Immature natural killer cell (primary cell): ENCODE results near the gene KLC3. TPM values are rescaled to one million over a fixed set of nuclear protein-coding genes. Genes with fewer than 3 reads are reported as not detected.
A peak's percentile ranks its signal among the peaks of the same experiment; 100 is the strongest.

Source experiments
- DNase-seq, 3 donors: peaks; one replicate each; pipeline ENCODE4 v3.0.0; 2022; ENCODE audit warnings: mixed read lengths in 1 of 3
- H3K27ac Mint-ChIP-seq, 6 donors: one replicate each; pipeline ENCODE4 v1.8.0; 2020; ENCODE audit warnings: mixed read lengths in 6 of 6, mild to moderate bottlenecking in 5 of 6, inconsistent platforms in 4 of 6, moderate library complexity in 3 of 6
- H3K27me3 Mint-ChIP-seq, 3 donors: one replicate each; pipeline ENCODE4 v1.8.0; 2020 to 2021; ENCODE audit warnings: low read depth in 3 of 3, mild to moderate bottlenecking in 3 of 3, mixed read lengths in 3 of 3, moderate library complexity in 3 of 3, inconsistent platforms in 1 of 3
- H3K36me3 Mint-ChIP-seq, 3 donors: one replicate each; pipeline ENCODE4 v1.8.0; 2020; ENCODE audit warnings: mixed read lengths in 3 of 3, inconsistent platforms in 2 of 3, mild to moderate bottlenecking in 2 of 3
- H3K4me1 Mint-ChIP-seq, 2 donors: one replicate each; pipeline ENCODE4 v1.8.0; 2020; ENCODE audit warnings: inconsistent platforms in 2 of 2, mild to moderate bottlenecking in 2 of 2, mixed read lengths in 2 of 2, moderate library complexity in 1 of 2
- H3K4me3 Mint-ChIP-seq, 5 donors: one replicate each; pipeline ENCODE4 v1.8.0; 2020; ENCODE audit warnings: mild to moderate bottlenecking in 5 of 5, mixed read lengths in 5 of 5, inconsistent platforms in 3 of 5, moderate library complexity in 3 of 5
- H3K9me3 Mint-ChIP-seq, 6 donors: one replicate each; pipeline ENCODE4 v1.8.0; 2020; ENCODE audit warnings: mild to moderate bottlenecking in 6 of 6, mixed read lengths in 6 of 6, inconsistent platforms in 4 of 6, moderate library complexity in 3 of 6
- polyA plus RNA-seq, 3 donors: library from polyadenylated mRNA; unstranded; fragments of 300-500 nt; fragmentation: Illumina TruSeq; gene quantifications; one replicate each; pipeline ENCODE4 v1.2.3, GENCODE V29; 2021

KLC3 gene
- polyA plus RNA-seq, 3 donors from 2014 or later = not detected

- H3K4me3 Mint-ChIP-seq = no peak overlapping the region
- H3K27ac Mint-ChIP-seq = peak overlapping the region in 1 of 6 donors; percentile 31
- no peaks in the 10 kb centered on the region for H3K9me3 Mint-ChIP-seq
- H3K27me3 Mint-ChIP-seq = no peaks in the 10 kb centered on the region
- peaks cover 0 to 2% of the 10 kb centered on the region in 2 donors for H3K4me1 Mint-ChIP-seq
- DNase-seq = no peak
- H3K36me3 Mint-ChIP-seq = peaks cover 6 to 32% (median 19%) of the 10 kb centered on the region in 3 donors
Measured at GRCh38 chr19:45356760-45357444, 16.4 kb downstream of the KLC3 start.

GRCh38 chr19:45357445-45357783, 16.9 kb downstream of the KLC3 start:
- Mint-ChIP-seq H3K27ac (peak overlapping the region in 1 of 6 donors; percentile 31), H3K27me3 (no peaks in the 10 kb centered on the region), H3K4me1 (peaks cover 0 to 2% of the 10 kb centered on the region in 2 donors), H3K4me3 (no peak overlapping the region), H3K36me3 (peaks cover 6 to 35% (median 22%) of the 10 kb centered on the region in 3 donors), H3K9me3 (no peaks in the 10 kb centered on the region)
- no peak for DNase-seq

GRCh38 chr19:45358213-45358792, 17.8 kb downstream of the KLC3 start:
- H3K36me3 Mint-ChIP-seq = peaks cover 6 to 33% (median 21%) of the 10 kb centered on the region in 3 donors
- no peak for DNase-seq
- peaks cover 0 to 2% of the 10 kb centered on the region in 2 donors for H3K4me1 Mint-ChIP-seq
- H3K9me3 Mint-ChIP-seq = no peaks in the 10 kb centered on the region
- H3K4me3 Mint-ChIP-seq = no peak overlapping the region
- no peaks in the 10 kb centered on the region for H3K27me3 Mint-ChIP-seq
- H3K27ac Mint-ChIP-seq = no peak overlapping the region

- Mint-ChIP-seq H3K36me3 (peaks cover 6 to 25% (median 17%) of the 10 kb centered on the region in 3 donors), H3K4me3 (no peak overlapping the region), H3K27ac (no peak overlapping the region), H3K4me1 (no peaks in the 10 kb centered on the region), H3K9me3 (no peaks in the 10 kb centered on the region), H3K27me3 (no peaks in the 10 kb centered on the region)
- DNase-seq = no peak
Measured at GRCh38 chr19:45361608-45362007, 21.1 kb downstream of the KLC3 start.

- DNase-seq = no peak
- Mint-ChIP-seq H3K9me3 (no peaks in the 10 kb centered on the region), H3K36me3 (peaks cover 6 to 25% (median 17%) of the 10 kb centered on the region in 3 donors), H3K27ac (no peak overlapping the region), H3K27me3 (no peaks in the 10 kb centered on the region), H3K4me3 (no peak overlapping the region), H3K4me1 (no peaks in the 10 kb centered on the region)
Measured at GRCh38 chr19:45362291-45362690, 21.7 kb downstream of the KLC3 start.

GRCh38 chr19:45363861-45364459, 23.4 kb downstream of the KLC3 start:
- Mint-ChIP-seq H3K4me1 (peaks cover 3 to 8% of the 10 kb centered on the region in 2 donors), H3K27ac (no peak overlapping the region), H3K9me3 (no peaks in the 10 kb centered on the region), H3K4me3 (no peak overlapping the region), H3K36me3 (peaks cover 1 to 14% (median 5%) of the 10 kb centered on the region in 3 donors), H3K27me3 (no peaks in the 10 kb centered on the region)
- no peak for DNase-seq

- peaks cover 0 to 11% (median 4%) of the 10 kb centered on the region in 3 donors for H3K36me3 Mint-ChIP-seq
- H3K27me3 Mint-ChIP-seq = no peaks in the 10 kb centered on the region
- H3K27ac Mint-ChIP-seq = no peak overlapping the region
- H3K4me3 Mint-ChIP-seq = no peak overlapping the region
- peaks cover 3 to 11% of the 10 kb centered on the region in 2 donors for H3K4me1 Mint-ChIP-seq
- no peaks in the 10 kb centered on the region for H3K9me3 Mint-ChIP-seq
- no peak for DNase-seq
Measured at GRCh38 chr19:45364696-45365095, 24.1 kb downstream of the KLC3 start.

- no peak for DNase-seq
- Mint-ChIP-seq H3K36me3 (no peaks in the 10 kb centered on the region), H3K27me3 (peaks cover 1 to 7% (median 2%) of the 10 kb centered on the region in 3 donors), H3K27ac (peak overlapping the region in 1 of 6 donors; percentile 19), H3K4me1 (peaks cover 11 to 18% of the 10 kb centered on the region in 2 donors), H3K9me3 (no peaks in the 10 kb centered on the region), H3K4me3 (peak overlapping the region in 3 of 5 donors; percentile 30 to 46 (median 44))
Measured at GRCh38 chr19:45368127-45368526, 27.6 kb downstream of the KLC3 start.

GRCh38 chr19:45368737-45369340, 28.3 kb downstream of the KLC3 start:
- peaks cover 1 to 7% (median 2%) of the 10 kb centered on the region in 3 donors for H3K27me3 Mint-ChIP-seq
- DNase-seq = no peak
- peak overlapping the region in 2 of 6 donors; percentile 15 to 21 for H3K27ac Mint-ChIP-seq
- peaks cover 11 to 18% of the 10 kb centered on the region in 2 donors for H3K4me1 Mint-ChIP-seq
- H3K4me3 Mint-ChIP-seq = peak overlapping the region; percentile 34 to 70 (median 60)
- H3K36me3 Mint-ChIP-seq = no peaks in the 10 kb centered on the region
- H3K9me3 Mint-ChIP-seq = no peaks in the 10 kb centered on the region

GRCh38 chr19:45370410-45371204, 30.1 kb downstream of the KLC3 start, which contains the start of gene ERCC2:
TSS of gene ERCC2 (minus strand) at chr19:45370573. CDS start at chr19:45370540, 33 bp downstream.
- Mint-ChIP-seq H3K27ac (peak within 1 kb of the TSS; percentile 90 to 98 (median 98)), H3K36me3 (no peaks in the 10 kb centered on the region)

GRCh38 chr19:45376045-45376724, 35.6 kb downstream of the KLC3 start:
- no peak overlapping the region for H3K27ac Mint-ChIP-seq
- H3K36me3 Mint-ChIP-seq = no peaks in the 10 kb centered on the region
- H3K9me3 Mint-ChIP-seq = no peaks in the 10 kb centered on the region
- H3K4me3 Mint-ChIP-seq = no peak overlapping the region
- no peak for DNase-seq
- H3K27me3 Mint-ChIP-seq = peaks cover 0 to 4% (median 2%) of the 10 kb centered on the region in 3 donors
- no peaks in the 10 kb centered on the region for H3K4me1 Mint-ChIP-seq

More at GRCh38 chr19:45370410-45371204, 30.1 kb downstream of the KLC3 start, which contains the start of gene ERCC2:
- peak within 1 kb of the TSS; percentile 93 to 98 (median 94) for H3K4me3 Mint-ChIP-seq
- no peaks in the 10 kb centered on the region for H3K9me3 Mint-ChIP-seq
- peaks cover 11 to 18% of the 10 kb centered on the region in 2 donors for H3K4me1 Mint-ChIP-seq
- DNase-seq = peak; percentile 100
- peaks cover 1 to 7% (median 4%) of the 10 kb centered on the region in 3 donors for H3K27me3 Mint-ChIP-seq

GRCh38 chr19:45380107-45380506, 39.6 kb downstream of the KLC3 start:
- no peak overlapping the region for H3K27ac Mint-ChIP-seq

GRCh38 chr19:45382426-45382825, 41.9 kb downstream of the KLC3 start:
- Mint-ChIP-seq H3K36me3 (no peaks in the 10 kb centered on the region), H3K9me3 (no peaks in the 10 kb centered on the region), H3K4me1 (no peaks in the 10 kb centered on the region), H3K27ac (peak overlapping the region in 1 of 6 donors; percentile 8), H3K27me3 (peaks cover 9 to 12% (median 12%) of the 10 kb centered on the region in 3 donors), H3K4me3 (no peak overlapping the region)
- DNase-seq = no peak

More at GRCh38 chr19:45380107-45380506, 39.6 kb downstream of the KLC3 start:
- no peak for DNase-seq
- Mint-ChIP-seq H3K9me3 (no peaks in the 10 kb centered on the region), H3K36me3 (no peaks in the 10 kb centered on the region), H3K27me3 (peaks cover 4 to 7% (median 4%) of the 10 kb centered on the region in 3 donors), H3K4me1 (no peaks in the 10 kb centered on the region), H3K4me3 (no peak overlapping the region)
